Epithelial cell of esophagus (primary cell): ENCODE results near the gene IFNA17.
A peak's percentile ranks its signal among the peaks of the same experiment; 100 is the strongest.
"Not testable (repeated sequence)": the region's sequence is repeated elsewhere in the genome, so short reads cannot be mapped to it uniquely, and the experiment has no call there.

Experiments used
- DNase-seq: peaks from one replicate; pipeline ENCODE4 v3.0.0; 2010; ENCODE audit warnings: low read depth
- H3K4me3 ChIP-seq: 2 replicates; pipeline ENCODE4 v1.5.1; 2011; ENCODE audit warnings: mild to moderate bottlenecking, low read length, control low read depth
- CTCF ChIP-seq: IDR thresholded peaks from 2 replicates; pipeline ENCODE4 v1.5.1; 2011; ENCODE audit warnings: low read depth, mild to moderate bottlenecking, low read length, control low read depth, inconsistent platforms; ENCODE audit not compliant: insufficient read depth; ENCODE audit errors: missing control alignments

The IFNA17 gene

GRCh38 chr9:21252721-21253547 lies 24.9 kb upstream of the IFNA17 start:
- peak; percentile 69 for TF ChIP-seq CTCF
- DNase-seq: peak; percentile 45
- H3K4me3 ChIP-seq: no peak overlapping the region

GRCh38 chr9:21251638-21252037 lies 23.6 kb upstream of the IFNA17 start:
- no peak for DNase-seq
- TF ChIP-seq CTCF: no peak

GRCh38 chr9:21251190-21251589 lies 23.2 kb upstream of the IFNA17 start:
- TF ChIP-seq CTCF: no peak
- no peak for DNase-seq
- H3K4me3 ChIP-seq: no peak overlapping the region

More at GRCh38 chr9:21251638-21252037, 23.6 kb upstream of the IFNA17 start:
- no peak overlapping the region for H3K4me3 ChIP-seq

GRCh38 chr9:21244836-21245235 lies 16.8 kb upstream of the IFNA17 start:
- H3K4me3 ChIP-seq: no peak overlapping the region
- no peak for TF ChIP-seq CTCF

GRCh38 chr9:21239911-21240310 lies 11.9 kb upstream of the IFNA17 start, which contains the start of gene IFNA14:
IFNA14 (minus strand) TSS chr9:21240005; CDS start chr9:21239935, 70 bp downstream.
- no peak within 1 kb of the TSS for H3K4me3 ChIP-seq
- no peak for TF ChIP-seq CTCF
- no peak for DNase-seq

More at GRCh38 chr9:21244836-21245235, 16.8 kb upstream of the IFNA17 start:
- DNase-seq: no peak

GRCh38 chr9:21236360-21236714 lies 8.3 kb upstream of the IFNA17 start:
- DNase-seq, H3K4me3 ChIP-seq: not testable (repeated sequence)

- not testable (repeated sequence) for H3K4me3 ChIP-seq
- TF ChIP-seq CTCF: peak; percentile 64
- DNase-seq: peak; percentile 59
These were observed 7.7 kb upstream of the IFNA17 start for GRCh38 chr9:21235468-21236359.
